CD4-positive, alpha-beta T cell (primary cell): ENCODE measurements around the gene WDR91. TPM values are rescaled to one million over a fixed set of nuclear protein-coding genes. Genes with fewer than 3 reads are reported as not detected.

Experiments
- ATAC-seq: fragments of 200-7000 bp; cut with Tn5 transposase; one replicate; pipeline ENCODE4 v1.10.0; 2022; ENCODE audit warnings: mild to moderate bottlenecking; ENCODE audit not compliant: poor library complexity
- CTCF ChIA-PET: fragments of 350-600 bp; sonication (Branson Sonifier 250); formaldehyde crosslinking; loops from one replicate; lab custom pipeline; 2021; ENCODE audit warnings: antibody characterized with exemption, inconsistent platforms; lab: Charles Lee
- POLR2A ChIA-PET: fragments of 350-600 bp; sonication (Branson Sonifier 250); formaldehyde crosslinking; loops from one replicate; lab custom pipeline; 2021; ENCODE audit warnings: antibody characterized with exemption, inconsistent platforms; lab: Charles Lee
- DNase-seq, 14 experiments: peaks; one replicate each; pipeline ENCODE4 v3.0.0-alpha.2; 2013 to 2020; ENCODE audit warnings: mixed read lengths in 2 of 14
- H3K27ac ChIP-seq, 2 donors: one replicate each; pipeline versions ENCODE4 v1.5.1 to v1.7.0; 2013; ENCODE audit warnings: low read length in 2 of 2, low read depth in 1 of 2, mild to moderate bottlenecking in 1 of 2
- H3K27me3 ChIP-seq, 2 experiments: 1 replicate in 1 of 2; 2 replicates in 1 of 2; pipeline versions ENCODE4 v1.6.1 to v1.7.0; 2013; ENCODE audit warnings: low read length in 2 of 2, control low read depth in 1 of 2, mild to moderate bottlenecking in 1 of 2, moderate library complexity in 1 of 2; ENCODE audit not compliant: insufficient read depth in 2 of 2, control insufficient read depth in 1 of 2
- H3K36me3 ChIP-seq: one replicate; pipeline ENCODE4 v1.6.1; 2013; ENCODE audit warnings: low read length, control low read depth; ENCODE audit not compliant: insufficient read depth
- H3K4me1 ChIP-seq: one replicate; pipeline ENCODE4 v1.6.1; 2013; ENCODE audit warnings: low read length, control low read depth; ENCODE audit not compliant: insufficient read depth
- H3K4me3 ChIP-seq: one replicate; pipeline ENCODE4 v1.5.1; 2013; ENCODE audit warnings: mild to moderate bottlenecking, low read length, moderate library complexity
- H3K9me3 ChIP-seq, 2 experiments: 1 replicate in 1 of 2; 2 replicates in 1 of 2; pipeline versions ENCODE4 v1.6.1 to v1.7.0; 2013; ENCODE audit warnings: low read length in 2 of 2, mild to moderate bottlenecking in 2 of 2, control low read depth in 1 of 2, moderate library complexity in 1 of 2; ENCODE audit not compliant: control insufficient read depth in 1 of 2, insufficient read depth in 1 of 2
- H3K27ac Mint-ChIP-seq: one replicate; pipeline ENCODE4 v1.8.0; 2020; ENCODE audit warnings: mixed read lengths
- H3K27me3 Mint-ChIP-seq: one replicate; pipeline ENCODE4 v1.8.0; 2021; ENCODE audit warnings: mixed read lengths
- H3K36me3 Mint-ChIP-seq: one replicate; pipeline ENCODE4 v1.8.0; 2021; ENCODE audit warnings: low read depth, mixed read lengths
- H3K4me1 Mint-ChIP-seq: one replicate; pipeline ENCODE4 v1.8.0; 2021; ENCODE audit warnings: low read depth, mixed read lengths
- H3K4me3 Mint-ChIP-seq: one replicate; pipeline ENCODE4 v1.8.0; 2020; ENCODE audit warnings: mild to moderate bottlenecking, mixed read lengths
- H3K9me3 Mint-ChIP-seq: one replicate; pipeline ENCODE4 v1.8.0; 2020; ENCODE audit warnings: mixed read lengths
- intact Hi-C, 2 experiments: fragments of 100-400 bp; cut with DNase I in 1 of 2; cut with micrococcal nuclease in 1 of 2; formaldehyde crosslinking; loops; one replicate each; pipeline versions ENCODE4 v1.15.1 to v1.9.0; 2023 to 2025; cut with DNase I, micrococcal nuclease
- total RNA-seq, 174 experiments: library from RNA in 2 of 174; stranded (reverse) in 2 of 174; gene quantifications; one replicate each; pipeline ENCODE4 v1.2.3 and lab custom pipeline; 2021 to 2026
- TF ChIP-seq, protein P1 (sequence below): fragments of 200-600 bp; IDR thresholded peaks from one replicate; pipeline ENCODE4 v1.8.0; 2022; ENCODE audit warnings: antibody characterized with exemption, mild to moderate bottlenecking

WDR91 gene
- total RNA-seq, 2 experiments from 2014 or later, result 39.9 to 41.7 TPM

DNA sequence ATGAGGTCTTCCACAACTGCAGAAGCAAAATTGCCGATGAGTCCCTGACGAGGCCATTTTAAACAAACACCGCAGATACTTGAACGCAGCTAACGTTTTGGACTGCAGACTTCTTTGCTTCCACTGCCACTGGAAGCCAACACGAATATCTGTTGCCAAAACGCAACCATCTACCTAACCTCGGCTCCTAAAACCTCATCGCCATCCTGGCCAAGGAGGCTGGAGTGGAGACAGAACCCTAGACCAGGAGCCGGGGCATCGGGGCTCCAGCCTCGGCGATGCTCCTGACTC is 493 bp downstream of the WDR91 start:
- peak overlapping the region; percentile 77 for H3K27ac ChIP-seq
- Mint-ChIP-seq H3K36me3 (peaks cover 23% of the 10 kb centered on the region), H3K27me3 (no peaks in the 10 kb centered on the region), H3K4me1 (peaks cover 47% of the 10 kb centered on the region), H3K27ac (peak overlapping the region; percentile 92), H3K9me3 (no peaks in the 10 kb centered on the region), H3K4me3 (peak overlapping the region; percentile 95)
- no peaks in the 10 kb centered on the region for H3K27me3 ChIP-seq
- H3K9me3 ChIP-seq, result no peaks in the 10 kb centered on the region
- H3K4me3 ChIP-seq, result peak overlapping the region; percentile 81
- peaks cover 37% of the 10 kb centered on the region for H3K4me1 ChIP-seq
- no peaks in the 10 kb centered on the region for H3K36me3 ChIP-seq
- CTCF ChIA-PET, result interaction anchor here (1.0 to 1.9 kb wide), 3 partner anchors 40 to 224 kb away, joined by 3 to 9 read pairs (median 6); partner anchors contain the start of genes AGBL3 and CYREN
- ATAC-seq (peak; percentile 1), DNase-seq (peak in 1 of 14 experiments; percentile 4)
- TF ChIP-seq, protein P1, sequence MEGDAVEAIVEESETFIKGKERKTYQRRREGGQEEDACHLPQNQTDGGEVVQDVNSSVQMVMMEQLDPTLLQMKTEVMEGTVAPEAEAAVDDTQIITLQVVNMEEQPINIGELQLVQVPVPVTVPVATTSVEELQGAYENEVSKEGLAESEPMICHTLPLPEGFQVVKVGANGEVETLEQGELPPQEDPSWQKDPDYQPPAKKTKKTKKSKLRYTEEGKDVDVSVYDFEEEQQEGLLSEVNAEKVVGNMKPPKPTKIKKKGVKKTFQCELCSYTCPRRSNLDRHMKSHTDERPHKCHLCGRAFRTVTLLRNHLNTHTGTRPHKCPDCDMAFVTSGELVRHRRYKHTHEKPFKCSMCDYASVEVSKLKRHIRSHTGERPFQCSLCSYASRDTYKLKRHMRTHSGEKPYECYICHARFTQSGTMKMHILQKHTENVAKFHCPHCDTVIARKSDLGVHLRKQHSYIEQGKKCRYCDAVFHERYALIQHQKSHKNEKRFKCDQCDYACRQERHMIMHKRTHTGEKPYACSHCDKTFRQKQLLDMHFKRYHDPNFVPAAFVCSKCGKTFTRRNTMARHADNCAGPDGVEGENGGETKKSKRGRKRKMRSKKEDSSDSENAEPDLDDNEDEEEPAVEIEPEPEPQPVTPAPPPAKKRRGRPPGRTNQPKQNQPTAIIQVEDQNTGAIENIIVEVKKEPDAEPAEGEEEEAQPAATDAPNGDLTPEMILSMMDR, result no peak
- intact Hi-C loops, result loop anchor here (1.0 to 5.0 kb wide), 11 partner anchors 44 to 894 kb away; partner anchors contain the start of genes AGBL3 (in 2 of the 2), AKR1B1 (in 1 of the 2), BPGM (in 1 of the 2) and MTPN (in 1 of the 2)
- POLR2A ChIA-PET, result interaction anchor here (0.6 to 4.0 kb wide), 16 partner anchors 9 to 778 kb away, joined by 3 to 49 read pairs (median 4); partner anchors contain the start of genes AGBL3, BPGM, CYREN and NUP205

DNA sequence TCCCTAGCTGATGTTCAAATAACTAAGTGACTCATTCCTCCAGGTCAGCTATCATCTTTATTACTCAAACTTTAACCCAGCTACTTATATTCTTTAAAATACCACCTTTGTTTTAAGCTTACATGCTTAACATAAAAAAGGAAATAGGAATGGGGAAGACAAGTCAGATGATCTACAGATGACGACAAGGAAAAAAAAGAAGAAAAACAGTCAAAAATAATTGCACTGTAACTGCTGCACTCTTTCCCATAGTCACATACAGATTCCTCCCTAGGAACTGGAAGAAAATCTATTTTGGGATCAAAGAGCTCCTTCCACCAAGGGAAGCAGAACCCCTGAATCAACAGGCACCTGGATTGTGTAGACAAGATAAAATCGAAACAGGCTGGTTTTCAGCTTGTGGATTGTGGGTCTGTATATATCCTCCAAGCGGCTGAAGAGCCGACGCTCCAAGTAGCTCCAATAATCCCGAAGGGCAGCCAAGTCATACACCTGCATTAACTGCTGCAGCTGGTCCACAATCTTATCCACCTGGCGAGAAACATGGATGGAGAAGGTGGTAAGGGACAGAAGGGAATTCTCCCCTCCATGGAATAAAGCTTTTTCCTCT is 2.0 kb downstream of the WDR91 start:
- Histone ChIP-seq H3K9me3 (no peaks in the 10 kb centered on the region), H3K4me1 (peaks cover 37% of the 10 kb centered on the region), H3K36me3 (peaks cover 2% of the 10 kb centered on the region), H3K4me3 (no peak overlapping the region), H3K27ac (no peak overlapping the region), H3K27me3 (no peaks in the 10 kb centered on the region)
- ChIA-PET POLR2A (interaction anchor here (1.7 to 4.0 kb wide), 4 partner anchors 39 to 563 kb away, joined by 6 to 49 read pairs (median 30); partner anchors contain the start of genes AGBL3, BPGM, CYREN and TMEM140), CTCF (no interaction called here)
- ATAC-seq (no peak), DNase-seq (no peak)
- Mint-ChIP-seq H3K36me3 (peaks cover 38% of the 10 kb centered on the region), H3K27ac (no peak overlapping the region), H3K27me3 (no peaks in the 10 kb centered on the region), H3K9me3 (no peaks in the 10 kb centered on the region), H3K4me3 (peak overlapping the region; percentile 62), H3K4me1 (peaks cover 56% of the 10 kb centered on the region)
- TF ChIP-seq, protein P1, result no peak
- intact Hi-C loops, result no loop called here

DNA sequence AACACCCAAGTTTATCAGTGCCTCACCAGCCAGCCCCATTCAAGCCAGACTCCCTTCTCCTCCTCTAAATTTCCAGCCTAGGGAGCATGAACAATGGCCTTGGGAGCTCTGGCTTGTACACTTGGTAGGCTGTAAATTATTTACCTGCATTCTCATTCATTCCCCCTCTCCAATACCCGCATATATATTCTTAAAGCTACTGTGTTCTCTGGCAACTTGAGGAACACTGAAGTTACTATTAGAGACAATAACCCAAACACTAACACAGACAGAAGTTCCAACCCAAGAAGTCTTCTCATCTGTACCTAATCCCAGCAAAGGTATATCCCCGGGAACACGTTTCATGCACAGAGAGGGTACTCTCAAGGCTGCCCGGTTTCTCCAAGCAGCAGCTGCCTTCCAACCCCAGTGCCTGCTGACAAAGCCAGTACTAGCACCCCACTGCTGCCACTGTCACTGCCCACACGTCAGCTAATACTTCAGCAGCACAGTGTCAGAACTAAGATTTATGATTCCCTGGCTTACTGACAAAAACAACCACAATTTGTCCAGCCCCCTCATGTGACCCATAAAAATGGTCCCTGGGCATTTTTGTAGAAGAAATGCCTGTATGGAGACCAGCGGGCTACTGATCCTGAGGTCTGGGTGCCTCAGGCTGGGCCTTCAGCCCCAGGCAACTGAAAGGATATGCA is 3.1 kb downstream of the WDR91 start:
- no peaks in the 10 kb centered on the region for H3K9me3 Mint-ChIP-seq
- H3K36me3 Mint-ChIP-seq, result peaks cover 49% of the 10 kb centered on the region
- peaks cover 63% of the 10 kb centered on the region for H3K4me1 Mint-ChIP-seq
- ATAC-seq, result no peak
- Histone ChIP-seq H3K4me1 (peaks cover 37% of the 10 kb centered on the region), H3K4me3 (no peak overlapping the region), H3K27ac (no peak overlapping the region), H3K36me3 (peaks cover 10% of the 10 kb centered on the region), H3K27me3 (no peaks in the 10 kb centered on the region), H3K9me3 (no peaks in the 10 kb centered on the region)
- TF ChIP-seq, protein P1, result no peak
- peak overlapping the region; percentile 13 for H3K27ac Mint-ChIP-seq
- no peak for DNase-seq
- peak overlapping the region; percentile 54 for H3K4me3 Mint-ChIP-seq
- no peaks in the 10 kb centered on the region for H3K27me3 Mint-ChIP-seq
- ChIA-PET CTCF (no interaction called here), POLR2A (interaction anchor here (4.0 kb wide), 1 partner anchor 61 kb away, joined by 49 read pairs; the partner anchor contains the start of gene TMEM140)
- intact Hi-C loops, result no loop called here
